ENCODE data around the gene SSBP2.

SSBP2 gene

GRCh38 chr5:81751009-81751835, at the start of gene SSBP2:
Gene SSBP2 (minus strand): TSS chr5:81751097. CDS start chr5:81751042, 55 bp downstream.
- DNase-seq (ENCODE audit: low read depth in 2 of 2) = peak; percentile 94 to 95

GRCh38 chr5:81795666-81796065, 44.8 kb upstream of the SSBP2 start:
- DNase-seq (ENCODE audit: low read depth in 2 of 2) = no peak

- no peak for DNase-seq (ENCODE audit: low read depth in 2 of 2)
These were observed 43.3 kb upstream of the SSBP2 start for GRCh38 chr5:81794226-81794625.

- DNase-seq (ENCODE audit: low read depth in 2 of 2) = no peak
These were observed 39.4 kb upstream of the SSBP2 start for GRCh38 chr5:81790336-81790735.

- DNase-seq (ENCODE audit: low read depth in 2 of 2) = no peak
These were observed 38.1 kb upstream of the SSBP2 start for GRCh38 chr5:81789033-81789432.

- DNase-seq (ENCODE audit: low read depth in 2 of 2) = no peak
These were observed 37.4 kb upstream of the SSBP2 start for GRCh38 chr5:81788329-81788728.

- DNase-seq (ENCODE audit: low read depth in 2 of 2) = no peak
These were observed 36.8 kb upstream of the SSBP2 start for GRCh38 chr5:81787474-81788242.

- DNase-seq (ENCODE audit: low read depth in 2 of 2) = no peak
These were observed 36.1 kb upstream of the SSBP2 start for GRCh38 chr5:81786991-81787390.

GRCh38 chr5:81786496-81786895, 35.6 kb upstream of the SSBP2 start:
- no peak for DNase-seq (ENCODE audit: low read depth in 2 of 2)

GRCh38 chr5:81785322-81785721, 34.4 kb upstream of the SSBP2 start:
- DNase-seq (ENCODE audit: low read depth in 2 of 2) = no peak

GRCh38 chr5:81783401-81783800, 32.5 kb upstream of the SSBP2 start:
- DNase-seq (ENCODE audit: low read depth in 2 of 2) = no peak

GRCh38 chr5:81782811-81783210, 31.9 kb upstream of the SSBP2 start:
- no peak for DNase-seq (ENCODE audit: low read depth in 2 of 2)

GRCh38 chr5:81779916-81780266, 29.0 kb upstream of the SSBP2 start:
- no peak for DNase-seq (ENCODE audit: low read depth in 2 of 2)

GRCh38 chr5:81779125-81779915, 28.4 kb upstream of the SSBP2 start:
- DNase-seq (ENCODE audit: low read depth in 2 of 2) = no peak

GRCh38 chr5:81778642-81779041, 27.7 kb upstream of the SSBP2 start:
- no peak for DNase-seq (ENCODE audit: low read depth in 2 of 2)

GRCh38 chr5:81776258-81776657, 25.4 kb upstream of the SSBP2 start:
- DNase-seq (ENCODE audit: low read depth in 2 of 2) = no peak

- no peak for DNase-seq (ENCODE audit: low read depth in 2 of 2)
These were observed 23.5 kb upstream of the SSBP2 start for GRCh38 chr5:81774374-81774773.

- no peak for DNase-seq (ENCODE audit: low read depth in 2 of 2)
These were observed 22.7 kb upstream of the SSBP2 start for GRCh38 chr5:81773574-81773973.

- no peak for DNase-seq (ENCODE audit: low read depth in 2 of 2)
These were observed 22.3 kb upstream of the SSBP2 start for GRCh38 chr5:81773161-81773560.

- DNase-seq (ENCODE audit: low read depth in 2 of 2) = no peak
These were observed 21.6 kb upstream of the SSBP2 start for GRCh38 chr5:81772488-81772887.

GRCh38 chr5:81768935-81769452, 18.1 kb upstream of the SSBP2 start:
- DNase-seq (ENCODE audit: low read depth in 2 of 2) = no peak

- DNase-seq (ENCODE audit: low read depth in 2 of 2) = no peak
These were observed 17.0 kb upstream of the SSBP2 start for GRCh38 chr5:81767938-81768337.

Data from stimulated activated CD8-positive, alpha-beta memory T cell treated with anti-CD3 and anti-CD28 coated beads, Interleukin-2, amount 100 ng/mL, for 48 hours (primary cell).